ENCODE results near the gene ASPG.
A peak's percentile ranks its signal among the peaks of the same experiment; 100 is the strongest.

The ASPG gene

GRCh38 chr14:104076743-104077142, 8.8 kb upstream of the ASPG start:
- no peak for DNase-seq

- peak; percentile 90 to 91 for DNase-seq
Measured at GRCh38 chr14:104078031-104078455, 7.5 kb upstream of the ASPG start.

- DNase-seq, result no peak
Measured at GRCh38 chr14:104080376-104081260, 4.9 kb upstream of the ASPG start.

GRCh38 chr14:104081261-104081835, 4.2 kb upstream of the ASPG start:
- DNase-seq, result no peak

GRCh38 chr14:104081951-104082464, 3.5 kb upstream of the ASPG start:
- no peak for DNase-seq

- DNase-seq, result no peak
Measured at GRCh38 chr14:104082807-104083206, 2.7 kb upstream of the ASPG start.

GRCh38 chr14:104084251-104085002, 1.1 kb upstream of the ASPG start:
- no peak for DNase-seq

GRCh38 chr14:104085889-104086201, 345 bp downstream of the ASPG start:
- no peak for DNase-seq

GRCh38 chr14:104086210-104086660, 735 bp downstream of the ASPG start:
- no peak for DNase-seq

- DNase-seq, result no peak
Measured at GRCh38 chr14:104086661-104087461, 1.4 kb downstream of the ASPG start.

- no peak for DNase-seq
Measured at GRCh38 chr14:104087505-104087904, 2.0 kb downstream of the ASPG start.

GRCh38 chr14:104087981-104088850, 2.7 kb downstream of the ASPG start:
- no peak for DNase-seq

- no peak for DNase-seq
Measured at GRCh38 chr14:104090071-104090748, 4.7 kb downstream of the ASPG start.

GRCh38 chr14:104091061-104091926, 5.8 kb downstream of the ASPG start:
- DNase-seq, result no peak

- no peak for DNase-seq
Measured at GRCh38 chr14:104091927-104092771, 6.6 kb downstream of the ASPG start.

GRCh38 chr14:104092931-104093365, 7.4 kb downstream of the ASPG start:
- DNase-seq, result no peak

GRCh38 chr14:104093366-104094055, 8.0 kb downstream of the ASPG start:
- no peak for DNase-seq

- no peak for DNase-seq
Measured at GRCh38 chr14:104094056-104094708, 8.7 kb downstream of the ASPG start.

Data from Kasumi-1 (cell line).